HepG2 (cell line): Measurements from ENCODE around the gene SRRM4. TPM values are rescaled to one million over a fixed set of nuclear protein-coding genes. Genes with fewer than 3 reads are reported as not detected.

ENCODE experiments used
- ATAC-seq: fragments of 200-7000 bp; cut with Tn5 transposase; 3 replicates; pipeline ENCODE4 v1.9.1; 2020; ENCODE audit warnings: mild to moderate bottlenecking, moderate library complexity
- BruUV-seq: library from RNA; stranded (reverse); fragments of 400-500 nt; replicated peaks from 2 replicates; lab custom pipeline; 2021; lab: Mats Ljungman, UMichigan
- CTCF ChIA-PET: fragments of 300-600 bp; formaldehyde crosslinking; extraction: SDS; loops from one replicate; lab custom pipeline; 2021; ENCODE audit warnings: low total read pairs, inconsistent platforms, low intra/inter-chr PET ratio; lab: Yijun Ruan, JAX
- POLR2A ChIA-PET: fragments of 350-600 bp; sonication (Branson Sonifier 250); formaldehyde crosslinking; loops from one replicate; lab custom pipeline; 2020; ENCODE audit warnings: antibody characterized with exemption, inconsistent platforms; lab: Yijun Ruan, JAX
- DNase-seq: peaks from one replicate; pipeline ENCODE4 v3.0.0-alpha.2; 2015; ENCODE audit warnings: low spot score
- FAIRE-seq: peaks from 3 replicates; lab custom pipeline; 2011; peaks lifted over from hg19 to GRCh38; lab: Jason Lieb, UNC
- H2AFZ ChIP-seq: one replicate; pipeline ENCODE4 v1.6.1; 2011; ENCODE audit warnings: low read length, inconsistent platforms
- H3K27ac ChIP-seq: fragments of 300-600 bp; 3 replicates; pipeline ENCODE4 v1.8.0; 2011; ENCODE audit warnings: mixed run types, mild to moderate bottlenecking, mixed read lengths, low read length, inconsistent platforms; ENCODE audit not compliant: insufficient read depth; ENCODE audit errors: extremely low read length
- H3K27me3 ChIP-seq, 2 experiments: fragments of 200-600 bp in 1 of 2; 2 replicates in 1 of 2; 3 replicates in 1 of 2; pipeline versions ENCODE4 v1.6.0 to v1.8.0; 2011; ENCODE audit warnings: low read length in 2 of 2, mild to moderate bottlenecking in 2 of 2, moderate library complexity in 2 of 2, inconsistent platforms in 1 of 2; ENCODE audit not compliant: insufficient read depth in 2 of 2, control insufficient read depth in 1 of 2
- H3K36me3 ChIP-seq, 2 experiments: fragments of 200-600 bp in 1 of 2; replicated peaks in 1 of 2; 2 replicates in 1 of 2; 3 replicates in 1 of 2; pipeline versions ENCODE4 v1.5.1 to v1.8.0; 2011; ENCODE audit warnings: low read length in 2 of 2, inconsistent platforms in 1 of 2; ENCODE audit not compliant: insufficient read depth in 2 of 2, control insufficient read depth in 1 of 2
- H3K4me1 ChIP-seq: 2 replicates; pipeline ENCODE4 v1.5.1; 2012; ENCODE audit warnings: low read length, inconsistent platforms; ENCODE audit not compliant: insufficient read depth
- H3K4me2 ChIP-seq: 2 replicates; pipeline ENCODE4 v1.6.0; 2011; ENCODE audit warnings: low read depth, low read length, inconsistent platforms
- H3K4me3 ChIP-seq, 3 experiments: fragments of 200-600 bp in 1 of 3; sonication (generic), shearing (Covaris generic) in 1 of 3; replicated peaks in 1 of 3; 2 replicates each; pipeline ENCODE4 v1.5.1; 2011 to 2016; ENCODE audit warnings: low read length in 3 of 3, inconsistent platforms in 2 of 3, low read depth in 2 of 3, mild to moderate bottlenecking in 2 of 3, control low read depth in 1 of 3, mixed read lengths in 1 of 3; ENCODE audit not compliant: insufficient read depth in 1 of 3
- H3K79me2 ChIP-seq: one replicate; pipeline ENCODE4 v1.6.1; 2011; ENCODE audit warnings: low read length, inconsistent platforms; ENCODE audit not compliant: insufficient read depth
- H3K9ac ChIP-seq: 2 replicates; pipeline ENCODE4 v1.6.0; 2011; ENCODE audit warnings: mild to moderate bottlenecking, low read depth, low read length, inconsistent platforms; ENCODE audit not compliant: insufficient read depth
- H3K9me3 ChIP-seq: 2 replicates; pipeline ENCODE4 v1.5.1; 2012; ENCODE audit warnings: mild to moderate bottlenecking, low read length
- H4K20me1 ChIP-seq: 2 replicates; pipeline ENCODE4 v1.6.0; 2011; ENCODE audit warnings: inconsistent platforms, mild to moderate bottlenecking, low read length, moderate library complexity; ENCODE audit not compliant: insufficient read depth
- FOXA1 ChIP-seq, 2 experiments: fragments of 450-650 bp in 1 of 2; sonication (generic) in 1 of 2; formaldehyde crosslinking in 1 of 2; IDR thresholded peaks; 2 replicates each; pipeline versions ENCODE4 v1.4.0 to v1.6.1; 2016 to 2020; ENCODE audit warnings: missing genetic modification reagents in 1 of 2
- FOXM1 ChIP-seq: sonication (generic); formaldehyde crosslinking; IDR thresholded peaks from 2 replicates; pipeline ENCODE4 v1.5.0; 2020; ENCODE audit warnings: missing genetic modification reagents
- GTF3A ChIP-seq: sonication (generic); formaldehyde crosslinking; conservative IDR thresholded peaks from 2 replicates; pipeline ENCODE4 v1.4.0; 2020; ENCODE audit warnings: mild to moderate bottlenecking, missing genetic modification reagents
- MTA3 ChIP-seq: sonication (generic); formaldehyde crosslinking; IDR thresholded peaks from 2 replicates; pipeline ENCODE4 v1.4.0; 2020; ENCODE audit warnings: missing genetic modification reagents
- SP2 ChIP-seq: sonication (generic); formaldehyde crosslinking; IDR thresholded peaks from 2 replicates; pipeline ENCODE4 v1.5.1; 2020; ENCODE audit warnings: mild to moderate bottlenecking, missing genetic modification reagents
- TOPORS ChIP-seq: sonication (generic); formaldehyde crosslinking; IDR thresholded peaks from 2 replicates; pipeline ENCODE4 v1.8.0; 2023; ENCODE audit warnings: mild to moderate bottlenecking, missing genetic modification reagents
- ZBTB21 ChIP-seq: sonication (generic); formaldehyde crosslinking; IDR thresholded peaks from 2 replicates; pipeline ENCODE4 v1.4.0; 2020; ENCODE audit warnings: missing genetic modification reagents
- ZNF296 ChIP-seq: sonication (generic); formaldehyde crosslinking; conservative IDR thresholded peaks from 2 replicates; pipeline ENCODE4 v1.5.0; 2020; ENCODE audit warnings: mild to moderate bottlenecking, missing genetic modification reagents
- ZNF441 ChIP-seq: sonication (generic); formaldehyde crosslinking; IDR thresholded peaks from 2 replicates; pipeline ENCODE4 v1.7.0; 2021; ENCODE audit warnings: missing genetic modification reagents, borderline replicate concordance
- ZNF501 ChIP-seq: sonication (generic); formaldehyde crosslinking; IDR thresholded peaks from 2 replicates; pipeline ENCODE4 v1.5.1; 2020; ENCODE audit warnings: mild to moderate bottlenecking, moderate library complexity, missing genetic modification reagents
- WGBS: methylation state at CpG from one replicate; pipeline ENCODE4 v1.1.6; 2017; ENCODE audit warnings: low lambda C conversion rate; 5-methylcytosine and 5-hydroxymethylcytosine counted together
- in situ Hi-C: cut with HindIII; loops from 2 replicates; pipeline ENCODE4 v1.10.0; 2017; ENCODE audit warnings: low pct_unique_long_range_greater_than_20kb; ENCODE audit not compliant: extremely low pct_ligation_motif_present
- intact Hi-C: fragments of 100-400 bp; cut with micrococcal nuclease; formaldehyde crosslinking; loops from one replicate; pipeline ENCODE4 v1.10.0; 2022; ENCODE audit not compliant: unreplicated experiment
- polyA plus RNA-seq, 8 experiments: library from polyadenylated mRNA; depleted of rRNA in 3 of 8; stranded (reverse) in 7 of 8; unstranded in 1 of 8; fragments of >200 nt; fragmentation: Illumina TruSeq in 4 of 8; extraction: Trizol in 4 of 8; gene quantifications; 2 replicates each; pipeline versions ENCODE4 v1.2.1 to v1.2.3, GENCODE V29; 2011 to 2016; ENCODE audit warnings: low read depth in 4 of 8, missing spikeins in 1 of 8, mixed read lengths in 1 of 8; ENCODE audit not compliant: insufficient read depth in 1 of 8
- total RNA-seq, 5 experiments: library from RNA; depleted of rRNA; stranded (reverse); fragments of >200 nt; fragmentation: Illumina TruSeq; extraction: Trizol; gene quantifications; 2 replicates each; pipeline ENCODE4 v1.2.3, GENCODE V29; 2016; ENCODE audit warnings: low read depth in 1 of 5
- TF ChIP-seq, protein P1 (sequence below): sonication (generic); formaldehyde crosslinking; IDR thresholded peaks from 2 replicates; pipeline ENCODE4 v1.4.0; 2020; ENCODE audit warnings: mild to moderate bottlenecking, missing genetic modification reagents
- TF ChIP-seq, protein P2 (sequence below): sonication (generic); formaldehyde crosslinking; IDR thresholded peaks from 2 replicates; pipeline ENCODE4 v1.4.0; 2020; ENCODE audit warnings: missing genetic modification reagents, borderline replicate concordance
- TF ChIP-seq, protein P3 (sequence below): sonication (generic); formaldehyde crosslinking; IDR thresholded peaks from 2 replicates; pipeline ENCODE4; 2020; ENCODE audit warnings: missing genetic modification reagents, mild to moderate bottlenecking, borderline replicate concordance

The SRRM4 gene
- total and polyA plus RNA-seq, 2 of the 13 experiments (the other 11 are each of a cell fraction or from before 2014, with no cell fraction given) = not detected

DNA sequence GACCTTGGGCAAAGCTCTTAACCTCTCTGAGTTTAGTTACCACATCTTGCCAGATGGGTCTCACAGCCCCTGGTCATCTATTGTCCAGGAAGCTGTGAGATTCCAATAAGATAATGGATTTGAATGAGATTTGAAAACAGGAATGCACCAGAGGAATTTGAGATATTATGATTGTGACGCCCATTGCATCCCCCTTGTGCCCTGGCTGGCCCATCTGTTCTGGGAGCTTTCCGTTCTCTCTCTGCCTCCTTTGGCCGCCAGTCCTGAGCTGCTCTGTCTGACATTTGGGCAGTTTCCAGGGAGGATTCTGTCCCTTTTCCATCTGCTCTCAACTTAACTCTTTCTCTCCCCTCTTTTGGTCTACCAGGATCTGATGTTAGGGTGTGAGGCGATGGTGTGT, 24.6 kb downstream of the SRRM4 start:
- TF ChIP-seq ZBTB21 (CRISPR knock-in tag) (no peak), ZNF296 (CRISPR knock-in tag) (no peak), FOXM1 (CRISPR knock-in tag) (no peak), GTF3A (CRISPR knock-in tag) (no peak), ZNF441 (CRISPR knock-in tag) (no peak), FOXA1 (IDR thresholded peaks at IDR 0.05) (no peak), FOXA1 (CRISPR knock-in tag; IDR thresholded peaks at IDR 0.05) (no peak), ZNF501 (CRISPR knock-in tag) (no peak), SP2 (no peak), TOPORS (CRISPR knock-in tag) (no peak), MTA3 (CRISPR knock-in tag) (no peak)
- TF ChIP-seq, protein P1, sequence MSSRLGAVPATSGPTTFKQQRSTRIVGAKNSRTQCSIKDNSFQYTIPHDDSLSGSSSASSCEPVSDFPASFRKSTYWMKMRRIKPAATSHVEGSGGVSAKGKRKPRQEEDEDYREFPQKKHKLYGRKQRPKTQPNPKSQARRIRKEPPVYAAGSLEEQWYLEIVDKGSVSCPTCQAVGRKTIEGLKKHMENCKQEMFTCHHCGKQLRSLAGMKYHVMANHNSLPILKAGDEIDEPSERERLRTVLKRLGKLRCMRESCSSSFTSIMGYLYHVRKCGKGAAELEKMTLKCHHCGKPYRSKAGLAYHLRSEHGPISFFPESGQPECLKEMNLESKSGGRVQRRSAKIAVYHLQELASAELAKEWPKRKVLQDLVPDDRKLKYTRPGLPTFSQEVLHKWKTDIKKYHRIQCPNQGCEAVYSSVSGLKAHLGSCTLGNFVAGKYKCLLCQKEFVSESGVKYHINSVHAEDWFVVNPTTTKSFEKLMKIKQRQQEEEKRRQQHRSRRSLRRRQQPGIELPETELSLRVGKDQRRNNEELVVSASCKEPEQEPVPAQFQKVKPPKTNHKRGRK (CRISPR knock-in tag) = no peak
- TF ChIP-seq, protein P2, sequence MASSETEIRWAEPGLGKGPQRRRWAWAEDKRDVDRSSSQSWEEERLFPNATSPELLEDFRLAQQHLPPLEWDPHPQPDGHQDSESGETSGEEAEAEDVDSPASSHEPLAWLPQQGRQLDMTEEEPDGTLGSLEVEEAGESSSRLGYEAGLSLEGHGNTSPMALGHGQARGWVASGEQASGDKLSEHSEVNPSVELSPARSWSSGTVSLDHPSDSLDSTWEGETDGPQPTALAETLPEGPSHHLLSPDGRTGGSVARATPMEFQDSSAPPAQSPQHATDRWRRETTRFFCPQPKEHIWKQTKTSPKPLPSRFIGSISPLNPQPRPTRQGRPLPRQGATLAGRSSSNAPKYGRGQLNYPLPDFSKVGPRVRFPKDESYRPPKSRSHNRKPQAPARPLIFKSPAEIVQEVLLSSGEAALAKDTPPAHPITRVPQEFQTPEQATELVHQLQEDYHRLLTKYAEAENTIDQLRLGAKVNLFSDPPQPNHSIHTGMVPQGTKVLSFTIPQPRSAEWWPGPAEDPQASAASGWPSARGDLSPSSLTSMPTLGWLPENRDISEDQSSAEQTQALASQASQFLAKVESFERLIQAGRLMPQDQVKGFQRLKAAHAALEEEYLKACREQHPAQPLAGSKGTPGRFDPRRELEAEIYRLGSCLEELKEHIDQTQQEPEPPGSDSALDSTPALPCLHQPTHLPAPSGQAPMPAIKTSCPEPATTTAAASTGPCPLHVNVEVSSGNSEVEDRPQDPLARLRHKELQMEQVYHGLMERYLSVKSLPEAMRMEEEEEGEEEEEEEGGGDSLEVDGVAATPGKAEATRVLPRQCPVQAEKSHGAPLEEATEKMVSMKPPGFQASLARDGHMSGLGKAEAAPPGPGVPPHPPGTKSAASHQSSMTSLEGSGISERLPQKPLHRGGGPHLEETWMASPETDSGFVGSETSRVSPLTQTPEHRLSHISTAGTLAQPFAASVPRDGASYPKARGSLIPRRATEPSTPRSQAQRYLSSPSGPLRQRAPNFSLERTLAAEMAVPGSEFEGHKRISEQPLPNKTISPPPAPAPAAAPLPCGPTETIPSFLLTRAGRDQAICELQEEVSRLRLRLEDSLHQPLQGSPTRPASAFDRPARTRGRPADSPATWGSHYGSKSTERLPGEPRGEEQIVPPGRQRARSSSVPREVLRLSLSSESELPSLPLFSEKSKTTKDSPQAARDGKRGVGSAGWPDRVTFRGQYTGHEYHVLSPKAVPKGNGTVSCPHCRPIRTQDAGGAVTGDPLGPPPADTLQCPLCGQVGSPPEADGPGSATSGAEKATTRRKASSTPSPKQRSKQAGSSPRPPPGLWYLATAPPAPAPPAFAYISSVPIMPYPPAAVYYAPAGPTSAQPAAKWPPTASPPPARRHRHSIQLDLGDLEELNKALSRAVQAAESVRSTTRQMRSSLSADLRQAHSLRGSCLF = no peak
- TF ChIP-seq, protein P3, sequence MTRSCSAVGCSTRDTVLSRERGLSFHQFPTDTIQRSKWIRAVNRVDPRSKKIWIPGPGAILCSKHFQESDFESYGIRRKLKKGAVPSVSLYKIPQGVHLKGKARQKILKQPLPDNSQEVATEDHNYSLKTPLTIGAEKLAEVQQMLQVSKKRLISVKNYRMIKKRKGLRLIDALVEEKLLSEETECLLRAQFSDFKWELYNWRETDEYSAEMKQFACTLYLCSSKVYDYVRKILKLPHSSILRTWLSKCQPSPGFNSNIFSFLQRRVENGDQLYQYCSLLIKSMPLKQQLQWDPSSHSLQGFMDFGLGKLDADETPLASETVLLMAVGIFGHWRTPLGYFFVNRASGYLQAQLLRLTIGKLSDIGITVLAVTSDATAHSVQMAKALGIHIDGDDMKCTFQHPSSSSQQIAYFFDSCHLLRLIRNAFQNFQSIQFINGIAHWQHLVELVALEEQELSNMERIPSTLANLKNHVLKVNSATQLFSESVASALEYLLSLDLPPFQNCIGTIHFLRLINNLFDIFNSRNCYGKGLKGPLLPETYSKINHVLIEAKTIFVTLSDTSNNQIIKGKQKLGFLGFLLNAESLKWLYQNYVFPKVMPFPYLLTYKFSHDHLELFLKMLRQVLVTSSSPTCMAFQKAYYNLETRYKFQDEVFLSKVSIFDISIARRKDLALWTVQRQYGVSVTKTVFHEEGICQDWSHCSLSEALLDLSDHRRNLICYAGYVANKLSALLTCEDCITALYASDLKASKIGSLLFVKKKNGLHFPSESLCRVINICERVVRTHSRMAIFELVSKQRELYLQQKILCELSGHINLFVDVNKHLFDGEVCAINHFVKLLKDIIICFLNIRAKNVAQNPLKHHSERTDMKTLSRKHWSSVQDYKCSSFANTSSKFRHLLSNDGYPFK (CRISPR knock-in tag) = no peak
- no peak overlapping the region for H3K4me3 ChIP-seq
- H3K4me1 ChIP-seq = no peaks in the 10 kb centered on the region
- H3K27me3 ChIP-seq = no peaks in the 10 kb centered on the region
- no peak overlapping the region for H3K9ac ChIP-seq
- FAIRE-seq (no peak), ATAC-seq (no peak), DNase-seq (no peak)
- POLR2A ChIA-PET = no interaction called here
- no peak overlapping the region for H2AFZ ChIP-seq
- H3K4me2 ChIP-seq = no peak overlapping the region
- H3K36me3 ChIP-seq = no peaks in the 10 kb centered on the region
- BruUV-seq = no TSS peak
- no peaks in the 10 kb centered on the region for H3K9me3 ChIP-seq
- 16% methylated on average over 4 of the region's 4 CpGs for WGBS
- no peak overlapping the region for H3K27ac ChIP-seq
- CTCF ChIA-PET = no interaction called here
- in situ Hi-C loops (loop anchor here (25.0 kb wide), 1 partner anchor 406 kb away; no protein-coding TSS in a partner anchor), intact Hi-C loops (no loop called here)
- H3K79me2 ChIP-seq = no peaks in the 10 kb centered on the region
- H4K20me1 ChIP-seq = no peaks in the 10 kb centered on the region
